Measurements from ENCODE around the gene RNPS1. TPM values are rescaled to one million over a fixed set of nuclear protein-coding genes. Genes with fewer than 3 reads are reported as not detected.

RNPS1 gene
- total and polyA plus RNA-seq, 2 donors (not counting 1 experiment from before 2014, with no cell fraction given), result 209 to 265 TPM

DNA sequence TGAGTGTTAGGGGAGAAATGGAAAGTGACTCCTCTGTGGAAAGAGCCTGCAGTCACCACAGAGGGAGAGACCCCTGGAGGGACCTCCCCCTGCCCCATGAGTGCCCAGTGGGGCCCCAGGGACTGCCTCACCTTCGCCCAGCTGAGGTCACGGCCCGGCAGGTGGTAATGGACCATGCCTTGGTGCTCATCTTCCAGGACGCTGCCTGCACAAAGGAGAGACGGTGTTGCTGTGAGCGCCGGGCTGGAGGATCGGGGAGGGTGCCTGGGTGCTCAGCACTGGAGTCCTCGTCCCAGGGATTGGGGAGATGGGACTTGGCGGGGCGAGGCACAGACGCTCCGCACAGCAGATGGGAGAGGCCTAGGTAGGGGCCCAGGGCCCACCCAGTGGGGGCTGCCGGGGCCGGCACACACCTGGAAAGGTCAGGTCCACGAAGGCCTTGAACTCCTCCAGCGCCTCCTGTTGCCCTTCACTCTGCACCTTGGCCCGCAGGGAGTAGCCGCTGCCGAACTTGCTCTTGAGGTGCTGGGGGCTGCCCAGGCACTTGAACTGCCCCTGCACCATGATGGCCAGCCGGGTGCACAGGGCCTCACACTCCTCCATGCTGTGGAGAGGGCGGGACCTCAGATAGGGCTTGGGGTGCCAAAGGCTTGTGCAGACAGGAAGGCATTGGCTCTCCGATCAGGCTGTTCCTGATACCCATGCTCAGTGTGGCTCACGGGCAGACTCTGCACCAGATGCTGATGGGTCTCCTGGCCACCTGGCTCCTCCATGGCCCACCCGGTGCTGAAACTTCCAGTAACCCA, 9.7 kb upstream of the RNPS1 start:
- no peak overlapping the region for H3K4me3 Mint-ChIP-seq
- Histone ChIP-seq H3K4me1 (ENCODE audit: control insufficient read depth in 2 of 2, insufficient read depth in 2 of 2, low read length in 2 of 2) (no peaks in the 10 kb centered on the region), H3K27me3 (replicated peaks in 1 of 4; ENCODE audit: control extremely low read depth in 1 of 4, control insufficient read depth in 3 of 4, insufficient read depth in 4 of 4, low read length in 3 of 4) (no peaks in the 10 kb centered on the region), H3K9ac (ENCODE audit: low read length) (no peak overlapping the region), H3K9me3 (ENCODE audit: control extremely low read depth in 1 of 3, control insufficient read depth in 2 of 3, insufficient read depth in 1 of 3, low read length in 2 of 3) (no peaks in the 10 kb centered on the region), H3K27ac (ENCODE audit: low read length in 2 of 2) (no peak overlapping the region), H3K4me2 (replicated peaks; ENCODE audit: low read depth, low read length, poor library complexity, severe bottlenecking) (no peak overlapping the region), H3K79me2 (ENCODE audit: control insufficient read depth, insufficient read depth, low read length) (peaks cover under 1% of the 10 kb centered on the region), H2AFZ (ENCODE audit: insufficient read depth, low read depth, low read length, poor library complexity, severe bottlenecking) (no peak overlapping the region), H3K4me3 (ENCODE audit: control extremely low read depth in 1 of 5, extremely low read depth in 1 of 5, insufficient read depth in 1 of 5, low read depth in 2 of 5, low read length in 4 of 5) (no peak overlapping the region), H3K36me3 (replicated peaks in 1 of 2; ENCODE audit: control extremely low read depth in 1 of 2, control insufficient read depth in 1 of 2, extremely low read depth in 1 of 2, insufficient read depth in 2 of 2, low read length in 1 of 2) (no peaks in the 10 kb centered on the region), H4K20me1 (ENCODE audit: control insufficient read depth, insufficient read depth, low read length, poor library complexity, severe bottlenecking) (no peaks in the 10 kb centered on the region)
- ATAC-seq (ENCODE audit: low read depth), result no peak
- intact Hi-C loops (cut with micrococcal nuclease), result no loop called here
- TF ChIP-seq, protein P1, sequence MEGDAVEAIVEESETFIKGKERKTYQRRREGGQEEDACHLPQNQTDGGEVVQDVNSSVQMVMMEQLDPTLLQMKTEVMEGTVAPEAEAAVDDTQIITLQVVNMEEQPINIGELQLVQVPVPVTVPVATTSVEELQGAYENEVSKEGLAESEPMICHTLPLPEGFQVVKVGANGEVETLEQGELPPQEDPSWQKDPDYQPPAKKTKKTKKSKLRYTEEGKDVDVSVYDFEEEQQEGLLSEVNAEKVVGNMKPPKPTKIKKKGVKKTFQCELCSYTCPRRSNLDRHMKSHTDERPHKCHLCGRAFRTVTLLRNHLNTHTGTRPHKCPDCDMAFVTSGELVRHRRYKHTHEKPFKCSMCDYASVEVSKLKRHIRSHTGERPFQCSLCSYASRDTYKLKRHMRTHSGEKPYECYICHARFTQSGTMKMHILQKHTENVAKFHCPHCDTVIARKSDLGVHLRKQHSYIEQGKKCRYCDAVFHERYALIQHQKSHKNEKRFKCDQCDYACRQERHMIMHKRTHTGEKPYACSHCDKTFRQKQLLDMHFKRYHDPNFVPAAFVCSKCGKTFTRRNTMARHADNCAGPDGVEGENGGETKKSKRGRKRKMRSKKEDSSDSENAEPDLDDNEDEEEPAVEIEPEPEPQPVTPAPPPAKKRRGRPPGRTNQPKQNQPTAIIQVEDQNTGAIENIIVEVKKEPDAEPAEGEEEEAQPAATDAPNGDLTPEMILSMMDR (IDR thresholded peaks at IDR 0.05), result no peak
- TF ChIP-seq EZH2 (IDR thresholded peaks at IDR 0.05; ENCODE audit: borderline replicate concordance, insufficient read depth, low read depth, low read length, poor library complexity, severe bottlenecking), result no peak
- DNase-seq, result no peak
- 94% methylated on average over 24 of the region's 25 CpGs for WGBS (ENCODE audit: insufficient coverage)
- H3K9me3 Mint-ChIP-seq (ENCODE audit: insufficient read depth), result no peaks in the 10 kb centered on the region
- H3K4me1 Mint-ChIP-seq, result no peaks in the 10 kb centered on the region
- no peaks in the 10 kb centered on the region for H3K27me3 Mint-ChIP-seq
- POLR2A ChIA-PET, result no interaction called here
- CTCF ChIA-PET, result no interaction called here
- no peak overlapping the region for H3K27ac Mint-ChIP-seq

DNA sequence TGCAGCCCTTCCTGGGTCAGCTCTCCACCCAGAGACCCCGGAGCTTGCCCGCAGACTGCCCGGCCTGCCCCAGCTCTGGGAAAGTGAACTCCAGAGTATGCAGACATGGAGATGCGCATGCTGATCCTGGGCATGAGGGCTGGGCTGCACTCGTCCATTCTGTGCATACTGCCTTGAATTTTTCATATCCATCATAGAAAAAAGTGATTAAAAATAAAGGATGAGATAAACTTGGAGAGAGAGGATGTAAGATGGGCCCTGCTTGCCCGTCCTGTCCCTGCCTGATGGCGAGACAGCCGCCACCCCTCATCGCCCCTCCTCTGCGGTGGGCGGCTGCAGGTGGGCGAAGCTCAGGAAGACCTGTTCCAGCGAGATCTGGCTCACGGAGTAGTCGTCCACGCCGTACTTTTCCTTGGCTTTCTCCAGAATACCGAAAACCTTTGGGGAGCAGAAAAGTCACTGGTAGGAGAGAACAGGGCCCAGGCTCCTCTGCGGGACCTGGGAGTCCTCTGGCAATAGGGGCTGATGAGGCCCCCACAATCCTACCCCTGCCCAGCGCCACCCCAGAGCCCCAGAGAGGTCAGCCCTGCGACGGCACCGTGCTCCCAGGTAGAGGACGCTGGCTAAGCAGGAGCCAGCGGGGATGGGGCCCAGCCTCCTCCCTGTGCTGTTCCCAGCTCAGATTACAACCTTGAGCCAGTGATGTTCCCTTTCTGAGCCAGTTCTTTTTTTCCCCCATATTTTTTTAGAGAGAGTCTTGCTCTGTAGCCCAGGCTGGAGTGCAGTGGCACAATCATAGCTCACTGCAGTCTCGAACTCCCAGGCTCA, 8.7 kb upstream of the RNPS1 start:
- H3K27me3 ChIP-seq (replicated peaks in 1 of 4; ENCODE audit: control extremely low read depth in 1 of 4, control insufficient read depth in 3 of 4, insufficient read depth in 4 of 4, low read length in 3 of 4), result no peaks in the 10 kb centered on the region
- 97% methylated on average over 23 of the region's 26 CpGs for WGBS (ENCODE audit: insufficient coverage)
- no peak for DNase-seq
- H4K20me1 ChIP-seq (ENCODE audit: control insufficient read depth, insufficient read depth, low read length, poor library complexity, severe bottlenecking), result no peaks in the 10 kb centered on the region
- no peaks in the 10 kb centered on the region for H3K9me3 ChIP-seq (ENCODE audit: control extremely low read depth in 1 of 3, control insufficient read depth in 2 of 3, insufficient read depth in 1 of 3, low read length in 2 of 3)
- H3K4me3 ChIP-seq (ENCODE audit: control extremely low read depth in 1 of 5, extremely low read depth in 1 of 5, insufficient read depth in 1 of 5, low read depth in 2 of 5, low read length in 4 of 5), result no peak overlapping the region
- H2AFZ ChIP-seq (ENCODE audit: insufficient read depth, low read depth, low read length, poor library complexity, severe bottlenecking), result no peak overlapping the region
- H3K4me2 ChIP-seq (replicated peaks; ENCODE audit: low read depth, low read length, poor library complexity, severe bottlenecking), result no peak overlapping the region
- ATAC-seq (ENCODE audit: low read depth), result no peak
- no peaks in the 10 kb centered on the region for H3K9me3 Mint-ChIP-seq (ENCODE audit: insufficient read depth)
- no peaks in the 10 kb centered on the region for H3K27me3 Mint-ChIP-seq
- intact Hi-C loops (cut with micrococcal nuclease), result no loop called here
- no peak overlapping the region for H3K27ac ChIP-seq (ENCODE audit: low read length in 2 of 2)
- no peaks in the 10 kb centered on the region for H3K36me3 ChIP-seq (replicated peaks in 1 of 2; ENCODE audit: control extremely low read depth in 1 of 2, control insufficient read depth in 1 of 2, extremely low read depth in 1 of 2, insufficient read depth in 2 of 2, low read length in 1 of 2)
- no peak overlapping the region for H3K4me3 Mint-ChIP-seq
- ChIA-PET CTCF (no interaction called here), POLR2A (no interaction called here)
- no peaks in the 10 kb centered on the region for H3K4me1 ChIP-seq (ENCODE audit: control insufficient read depth in 2 of 2, insufficient read depth in 2 of 2, low read length in 2 of 2)
- TF ChIP-seq, protein P1 (IDR thresholded peaks at IDR 0.05), result no peak
- no peak for TF ChIP-seq EZH2 (IDR thresholded peaks at IDR 0.05; ENCODE audit: borderline replicate concordance, insufficient read depth, low read depth, low read length, poor library complexity, severe bottlenecking)
- H3K9ac ChIP-seq (ENCODE audit: low read length), result no peak overlapping the region
- no peak overlapping the region for H3K27ac Mint-ChIP-seq
- no peaks in the 10 kb centered on the region for H3K4me1 Mint-ChIP-seq
- H3K79me2 ChIP-seq (ENCODE audit: control insufficient read depth, insufficient read depth, low read length), result peaks cover 9% of the 10 kb centered on the region

All from B cell (primary cell).